Lung (tissue), 12 donors: ENCODE results near the gene AIF1. TPM values are rescaled to one million over a fixed set of nuclear protein-coding genes. Genes with fewer than 3 reads are reported as not detected.

ENCODE experiments used
- ATAC-seq: fragments of 200-7000 bp; cut with Tn5 transposase; one replicate; pipeline ENCODE4 v1.9.1; 2020; ENCODE audit warnings: moderate number of reproducible peaks; ENCODE audit not compliant: insufficient read depth, low FRiP score
- DNase-seq, 3 donors: peaks; one replicate each; pipeline ENCODE4 v3.0.0-alpha.2; 2013 to 2017
- H3K27ac ChIP-seq, 2 donors: one replicate each; pipeline ENCODE4 v1.5.1; 2013; ENCODE audit warnings: mild to moderate bottlenecking in 2 of 2, moderate library complexity in 2 of 2, control low read depth in 1 of 2, inconsistent platforms in 1 of 2, low read depth in 1 of 2, low read length in 1 of 2
- H3K27me3 ChIP-seq, 3 donors: one replicate each; pipeline ENCODE4 v1.5.1; 2013; ENCODE audit warnings: low read length in 2 of 3; ENCODE audit not compliant: control insufficient read depth in 3 of 3, insufficient read depth in 3 of 3
- H3K36me3 ChIP-seq, 4 donors: one replicate each; pipeline ENCODE4 v1.5.1; 2013; ENCODE audit warnings: low read length in 4 of 4, mild to moderate bottlenecking in 1 of 4, moderate library complexity in 1 of 4; ENCODE audit not compliant: control insufficient read depth in 4 of 4, insufficient read depth in 4 of 4
- H3K4me1 ChIP-seq, 5 donors: one replicate each; pipeline ENCODE4 v1.5.1; 2013; ENCODE audit warnings: low read length in 5 of 5, mild to moderate bottlenecking in 2 of 5, moderate library complexity in 1 of 5; ENCODE audit not compliant: control insufficient read depth in 5 of 5, insufficient read depth in 5 of 5
- H3K4me3 ChIP-seq: one replicate; pipeline ENCODE4 v1.5.1; 2013; ENCODE audit warnings: mild to moderate bottlenecking, control low read depth, moderate library complexity
- H3K9ac ChIP-seq, 2 donors: one replicate each; pipeline ENCODE4 v1.5.1; 2013; ENCODE audit warnings: low read length in 2 of 2, control low read depth in 1 of 2; ENCODE audit not compliant: insufficient read depth in 1 of 2
- H3K9me3 ChIP-seq, 4 donors: one replicate each; pipeline ENCODE4 v1.5.1; 2013; ENCODE audit warnings: low read length in 3 of 4, mild to moderate bottlenecking in 1 of 4, moderate library complexity in 1 of 4; ENCODE audit not compliant: control insufficient read depth in 4 of 4, insufficient read depth in 3 of 4
- CTCF ChIP-seq: IDR thresholded peaks from 2 replicates; pipeline ENCODE4 v1.5.1; 2012; ENCODE audit warnings: mild to moderate bottlenecking; ENCODE audit errors: control extremely low read depth, extremely low read depth
- WGBS, 2 donors: extraction: QIAGEN DNeasy Blood & Tissue Kit; methylation state at CpG; one replicate each; pipeline ENCODE4 v1.1.7; 2013; 5-methylcytosine and 5-hydroxymethylcytosine counted together
- polyA plus RNA-seq, 2 donors: library from polyadenylated mRNA; stranded (reverse); fragments of 200-250 nt; gene quantifications; one replicate each; pipeline ENCODE4 v1.2.1, GENCODE V29; 2013
- total RNA-seq, 2 donors: library from RNA; depleted of rRNA in 1 of 2; stranded (reverse); fragments of >200 nt in 1 of 2; gene quantifications; one replicate each; pipeline ENCODE4 v1.2.1, GENCODE V29; 2014 to 2021
- donor health status: control.
- donor health status: control.
- donor health status: Bipolar disorder and iron deficiency.
- donor health status: healthy.
- donor health status: DM: yes; HTN: yes; CAD: no.

AIF1 gene
- total and polyA plus RNA-seq, 4 donors: 38.7 to 345 (median 88.0) TPM

DNA sequence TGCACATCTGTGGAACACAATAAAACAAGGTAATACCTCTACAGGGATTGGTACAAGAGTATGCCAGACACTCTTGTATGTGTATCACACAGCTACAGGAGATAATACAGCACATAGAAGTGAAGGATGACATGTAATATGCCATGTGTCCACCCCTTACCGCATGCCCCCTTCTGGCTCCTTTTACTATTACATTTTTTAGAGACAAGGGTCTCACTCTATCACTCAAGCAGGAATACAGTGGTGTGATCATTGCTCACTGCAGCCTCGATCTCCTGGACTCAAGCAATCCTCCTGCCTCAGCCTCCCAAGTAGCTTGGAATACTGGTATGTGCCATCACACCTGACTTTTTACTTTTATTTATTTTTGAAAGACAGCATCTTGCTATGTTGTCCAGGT lies 18.0 kb upstream of the AIF1 start:
- H3K27ac ChIP-seq: no peak overlapping the region
- TF ChIP-seq CTCF: peak; percentile 17
- no peaks in the 10 kb centered on the region for H3K36me3 ChIP-seq
- no peaks in the 10 kb centered on the region for H3K4me1 ChIP-seq
- no peak overlapping the region for H3K4me3 ChIP-seq
- ATAC-seq (no peak), DNase-seq (peak in 1 of 3 donors; percentile 15)
- WGBS, 2 donors: 9 to 17% methylated on average over 2 of the region's 2 CpGs
- H3K9me3 ChIP-seq: no peaks in the 10 kb centered on the region
- no peak overlapping the region for H3K9ac ChIP-seq
- H3K27me3 ChIP-seq: no peaks in the 10 kb centered on the region

DNA sequence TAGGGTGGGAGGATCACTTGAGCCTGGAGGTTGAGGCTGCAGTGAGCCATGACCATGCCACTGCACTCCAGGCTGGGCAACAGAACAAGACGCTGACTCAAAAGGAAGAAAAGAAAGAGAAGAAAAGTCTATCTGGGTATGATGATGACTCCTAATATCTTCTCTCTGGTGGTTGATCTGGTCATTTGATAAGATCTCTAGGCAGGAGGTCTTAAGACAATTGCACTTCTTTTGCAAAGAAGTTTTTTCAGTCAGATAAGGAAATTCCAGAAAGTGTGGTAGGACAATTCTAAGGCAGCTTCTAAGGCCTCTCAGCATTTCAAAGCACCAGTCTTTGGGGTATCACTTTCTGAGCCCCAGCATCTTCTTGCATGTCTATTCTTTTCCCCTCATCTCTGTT lies 7.7 kb upstream of the AIF1 start:
- Histone ChIP-seq H3K9ac (no peak overlapping the region), H3K27ac (no peak overlapping the region), H3K4me3 (no peak overlapping the region), H3K36me3 (no peaks in the 10 kb centered on the region), H3K9me3 (no peaks in the 10 kb centered on the region), H3K4me1 (no peaks in the 10 kb centered on the region), H3K27me3 (no peaks in the 10 kb centered on the region)
- WGBS, 2 donors: 80 to 85% methylated on average over 1 of the region's 1 CpG
- TF ChIP-seq CTCF: no peak
- DNase-seq: no peak
- ATAC-seq: no peak

DNA sequence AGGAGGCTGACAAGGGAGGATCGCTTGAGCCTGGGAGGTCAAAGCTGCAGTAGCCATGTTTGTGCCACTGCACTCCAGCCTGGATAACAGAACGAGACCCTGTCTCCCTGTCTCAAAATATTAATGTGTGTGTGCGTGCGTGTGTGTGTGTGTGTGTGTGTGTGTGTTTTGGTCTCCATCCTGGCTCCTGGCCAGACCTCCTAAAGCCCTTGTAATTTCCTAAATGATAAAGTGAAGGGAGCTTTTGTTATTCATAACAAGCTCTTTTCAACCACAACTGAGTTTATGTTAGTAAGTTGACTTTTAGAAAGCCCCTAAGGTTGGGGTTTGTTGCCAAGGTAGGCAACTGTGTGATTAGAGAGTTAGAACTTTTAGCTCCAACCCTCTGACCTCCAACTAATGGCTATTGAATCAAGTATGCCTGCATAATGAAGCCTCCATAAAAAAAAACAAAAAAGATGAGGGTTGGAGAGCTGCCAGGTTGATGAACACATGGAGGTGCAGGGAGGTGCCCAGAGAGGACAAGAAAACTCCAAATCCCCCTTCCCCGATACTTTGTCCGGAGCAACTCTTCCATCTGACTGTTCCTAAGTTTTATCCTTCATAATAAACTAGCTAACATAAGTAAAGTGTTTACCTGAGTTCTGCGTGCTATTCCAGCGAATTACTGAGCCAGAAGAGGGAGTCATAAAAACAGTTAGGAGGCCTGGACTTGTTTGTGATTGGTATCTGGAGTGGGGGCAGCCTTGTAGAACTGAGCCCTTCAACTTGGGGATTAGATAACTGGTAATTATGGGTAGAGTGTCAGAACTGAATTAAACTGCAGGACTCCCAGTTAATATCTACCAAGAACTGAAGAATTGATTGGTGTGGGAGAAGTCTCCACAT lies 5.3 kb upstream of the AIF1 start:
- no peak for TF ChIP-seq CTCF
- WGBS, 2 donors: 69 to 70% methylated on average over 8 of the region's 8 CpGs
- Histone ChIP-seq H3K9me3 (no peaks in the 10 kb centered on the region), H3K4me3 (no peak overlapping the region), H3K9ac (no peak overlapping the region), H3K36me3 (no peaks in the 10 kb centered on the region), H3K4me1 (peaks cover 0 to 7% (median 0%) of the 10 kb centered on the region in 5 donors), H3K27ac (no peak overlapping the region), H3K27me3 (no peaks in the 10 kb centered on the region)
- no peak for ATAC-seq
- DNase-seq: peak in 2 of 3 donors; percentile 37 to 40
